Activated CD4-positive, alpha-beta T cell treated with anti-CD3 and anti-CD28 coated beads, Interleukin-2, amount 50 U/mL, for 48 hours (primary cell): Measurements from ENCODE around the gene ZNF778.
A peak's percentile ranks its signal among the peaks of the same experiment; 100 is the strongest.
"Not testable (repeated sequence)": the region's sequence is repeated elsewhere in the genome, so short reads cannot be mapped to it uniquely, and the experiment has no call there.

Experiments used
- DNase-seq, 2 experiments: peaks; one replicate each; pipeline ENCODE4 v3.0.0-alpha.2; 2020

Gene ZNF778

GRCh38 chr16:89183463-89183862 lies 34.0 kb upstream of the ZNF778 start:
- no peak for DNase-seq

GRCh38 chr16:89183975-89184676 lies 33.4 kb upstream of the ZNF778 start:
- DNase-seq: no peak

- no peak for DNase-seq
Measured at GRCh38 chr16:89184677-89184932, 32.9 kb upstream of the ZNF778 start.

GRCh38 chr16:89184933-89185794 lies 32.3 kb upstream of the ZNF778 start:
- no peak for DNase-seq

- DNase-seq: not testable (repeated sequence)
Measured at GRCh38 chr16:89185887-89186592, 31.5 kb upstream of the ZNF778 start.

GRCh38 chr16:89186593-89187031 lies 30.9 kb upstream of the ZNF778 start:
- not testable (repeated sequence) for DNase-seq

- peak in 1 of 2 experiments; percentile 35 for DNase-seq
Measured at GRCh38 chr16:89187032-89187769, 30.3 kb upstream of the ZNF778 start.

- no peak for DNase-seq
Measured at GRCh38 chr16:89187770-89188392, 29.6 kb upstream of the ZNF778 start.

- not testable (repeated sequence) for DNase-seq
Measured at GRCh38 chr16:89188471-89189357, 28.8 kb upstream of the ZNF778 start.

- DNase-seq: no peak
Measured at GRCh38 chr16:89189358-89190025, 28.0 kb upstream of the ZNF778 start.

- DNase-seq: no peak
Measured at GRCh38 chr16:89190150-89190958, 27.1 kb upstream of the ZNF778 start.

GRCh38 chr16:89191033-89191900 lies 26.2 kb upstream of the ZNF778 start:
- DNase-seq: no peak

- DNase-seq: no peak
Measured at GRCh38 chr16:89191901-89192185, 25.7 kb upstream of the ZNF778 start.

GRCh38 chr16:89192186-89192955 lies 25.1 kb upstream of the ZNF778 start:
- DNase-seq: peak; percentile 36 to 52

- peak; percentile 39 to 43 for DNase-seq
Measured at GRCh38 chr16:89192956-89193575, 24.4 kb upstream of the ZNF778 start.

GRCh38 chr16:89193576-89194293 lies 23.8 kb upstream of the ZNF778 start:
- no peak for DNase-seq
